Hepatocyte (in vitro differentiated cells): Measurements from ENCODE around the gene KCNJ2. TPM values are rescaled to one million over a fixed set of nuclear protein-coding genes. Genes with fewer than 3 reads are reported as not detected.

ENCODE experiments used
- DNase-seq: peaks from one replicate; pipeline ENCODE4 v3.0.0-alpha.2; 2016; ENCODE audit warnings: low spot score
- H2AFZ ChIP-seq: fragments of 200-600 bp; sonication (generic); 2 replicates; pipeline ENCODE4 v1.6.0; 2016; ENCODE audit warnings: antibody characterized with exemption, mild to moderate bottlenecking
- H3K27ac ChIP-seq: fragments of 200-600 bp; sonication (generic); 2 replicates; pipeline ENCODE4 v1.5.1; 2016; ENCODE audit warnings: mild to moderate bottlenecking
- H3K27me3 ChIP-seq: fragments of 200-600 bp; sonication (generic); 2 replicates; pipeline ENCODE4 v1.6.1; 2016
- H3K36me3 ChIP-seq: fragments of 200-600 bp; sonication (generic); replicated peaks from 2 replicates; pipeline ENCODE4 v1.5.1; 2016; ENCODE audit warnings: low read depth; ENCODE audit not compliant: insufficient read depth
- H3K4me1 ChIP-seq: fragments of 200-600 bp; sonication (generic); 2 replicates; pipeline ENCODE4 v1.5.1; 2016; ENCODE audit warnings: mild to moderate bottlenecking, moderate library complexity; ENCODE audit not compliant: insufficient read depth
- H3K4me2 ChIP-seq: fragments of 200-600 bp; sonication (generic); 2 replicates; pipeline ENCODE4 v1.6.0; 2016
- H3K4me3 ChIP-seq: fragments of 200-600 bp; sonication (generic); 2 replicates; pipeline ENCODE4 v1.5.1; 2016; ENCODE audit warnings: mild to moderate bottlenecking
- H3K79me2 ChIP-seq: fragments of 200-600 bp; sonication (generic); 2 replicates; pipeline ENCODE4 v1.6.0; 2017; ENCODE audit warnings: mild to moderate bottlenecking
- H3K9me2 ChIP-seq: fragments of 200-600 bp; sonication (generic); replicated peaks from 2 replicates; pipeline ENCODE4 v1.6.0; 2017; ENCODE audit warnings: mild to moderate bottlenecking; ENCODE audit not compliant: insufficient read depth
- H3K9me3 ChIP-seq: fragments of 200-600 bp; sonication (generic); 2 replicates; pipeline ENCODE4 v1.5.1; 2016; ENCODE audit warnings: low read depth, mild to moderate bottlenecking
- H4K20me1 ChIP-seq: fragments of 200-600 bp; sonication (generic); 2 replicates; pipeline ENCODE4 v1.6.0; 2016; ENCODE audit warnings: mild to moderate bottlenecking; ENCODE audit not compliant: insufficient read depth, poor library complexity, severe bottlenecking
- CTCF ChIP-seq: fragments of 200-600 bp; sonication (generic); IDR thresholded peaks from 2 replicates; pipeline ENCODE4 v1.5.1; 2016; ENCODE audit warnings: antibody characterized with exemption, mild to moderate bottlenecking; ENCODE audit not compliant: poor library complexity
- EZH2 ChIP-seq: fragments of 200-600 bp; sonication (generic); IDR thresholded peaks from 2 replicates; pipeline ENCODE4 v1.6.1; 2016; ENCODE audit warnings: antibody characterized with exemption, mild to moderate bottlenecking, borderline replicate concordance
- EZH2phosphoT487 ChIP-seq: fragments of 200-600 bp; sonication (generic); IDR thresholded peaks from one replicate; pipeline ENCODE4 v1.6.1; 2018; ENCODE audit warnings: antibody characterized with exemption, mild to moderate bottlenecking, low read depth, moderate library complexity; ENCODE audit not compliant: unreplicated experiment, severe bottlenecking
- WGBS: methylation state at CpG from one replicate; pipeline ENCODE4 v1.1.6; 2016; ENCODE audit warnings: low lambda C conversion rate; ENCODE audit errors: missing lambda C conversion rate; 5-methylcytosine and 5-hydroxymethylcytosine counted together
- polyA plus RNA-seq: library from polyadenylated mRNA; unstranded; fragments of >200 nt; fragmentation: Nextera tagmentation; extraction: Ambion mirVana; gene quantifications from 2 replicates; pipeline ENCODE4 v1.2.1, GENCODE V29; 2016
- total RNA-seq: library from RNA; depleted of rRNA; stranded (reverse); fragments of >200 nt; gene quantifications from 2 replicates; pipeline ENCODE4 v1.2.3, GENCODE V29; 2014

Gene KCNJ2
- total and polyA plus RNA-seq, 2 experiments from 2014 or later: 1.0 to 3.0 TPM

DNA sequence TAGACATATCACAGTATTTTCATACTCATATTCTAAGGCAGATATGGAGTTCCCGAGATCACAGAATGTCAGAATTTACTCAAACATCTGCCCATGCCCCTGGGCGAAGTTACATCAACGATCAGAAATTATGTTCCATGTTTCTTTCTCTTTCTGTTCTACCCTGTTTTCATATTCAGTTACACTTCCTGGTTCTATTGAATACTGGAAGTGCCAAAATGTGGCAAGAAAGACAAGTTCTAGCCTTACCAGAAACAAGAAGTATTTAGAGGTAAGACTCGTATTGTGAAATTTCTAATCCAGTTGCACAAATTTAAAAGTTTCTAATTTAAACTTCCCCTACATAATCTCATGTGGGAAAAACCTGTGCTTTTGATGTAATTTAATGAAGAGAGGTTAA, 36.1 kb downstream of the KCNJ2 start:
- H2AFZ ChIP-seq: no peak overlapping the region
- TF ChIP-seq CTCF (no peak), EZH2 (no peak), EZH2phosphoT487 (no peak)
- WGBS: 89% methylated on average over 4 of the region's 4 CpGs

GRCh38 chr17:70206361-70207010, 37.2 kb downstream of the KCNJ2 start:
- no peak overlapping the region for H3K27ac ChIP-seq
- WGBS: 78% methylated on average over 6 of the region's 6 CpGs
- no peak overlapping the region for H2AFZ ChIP-seq
- H3K4me1 ChIP-seq: no peaks in the 10 kb centered on the region
- no peaks in the 10 kb centered on the region for H4K20me1 ChIP-seq
- H3K36me3 ChIP-seq: no peaks in the 10 kb centered on the region
- no peaks in the 10 kb centered on the region for H3K79me2 ChIP-seq
- H3K9me3 ChIP-seq: no peaks in the 10 kb centered on the region
- no peak for DNase-seq
- no peaks in the 10 kb centered on the region for H3K9me2 ChIP-seq
- H3K27me3 ChIP-seq: no peaks in the 10 kb centered on the region
- no peak overlapping the region for H3K4me3 ChIP-seq
- TF ChIP-seq EZH2 (no peak), EZH2phosphoT487 (no peak), CTCF (no peak)
- no peak overlapping the region for H3K4me2 ChIP-seq

More for the DNA sequence above, 36.1 kb downstream of the KCNJ2 start:
- DNase-seq: no peak
- Histone ChIP-seq H3K4me3 (no peak overlapping the region), H3K36me3 (no peaks in the 10 kb centered on the region), H3K4me2 (no peak overlapping the region), H3K79me2 (no peaks in the 10 kb centered on the region), H3K27me3 (no peaks in the 10 kb centered on the region), H4K20me1 (no peaks in the 10 kb centered on the region), H3K27ac (no peak overlapping the region), H3K4me1 (no peaks in the 10 kb centered on the region), H3K9me2 (no peaks in the 10 kb centered on the region), H3K9me3 (no peaks in the 10 kb centered on the region)

- no peaks in the 10 kb centered on the region for H3K9me3 ChIP-seq
- TF ChIP-seq EZH2 (no peak), CTCF (no peak), EZH2phosphoT487 (no peak)
- no peak for DNase-seq
- no peak overlapping the region for H2AFZ ChIP-seq
- 65% methylated on average over 1 of the region's 1 CpG for WGBS
- H3K9me2 ChIP-seq: no peaks in the 10 kb centered on the region
- H3K36me3 ChIP-seq: no peaks in the 10 kb centered on the region
- no peaks in the 10 kb centered on the region for H3K4me1 ChIP-seq
- H3K27me3 ChIP-seq: no peaks in the 10 kb centered on the region
- H3K4me2 ChIP-seq: no peak overlapping the region
- no peak overlapping the region for H3K4me3 ChIP-seq
- no peak overlapping the region for H3K27ac ChIP-seq
- no peaks in the 10 kb centered on the region for H4K20me1 ChIP-seq
- H3K79me2 ChIP-seq: no peaks in the 10 kb centered on the region
Measured at GRCh38 chr17:70207184-70207583, 37.9 kb downstream of the KCNJ2 start.
